ENCODE measurements around the gene HMGA1. TPM values are rescaled to one million over a fixed set of nuclear protein-coding genes. Genes with fewer than 3 reads are reported as not detected.

The HMGA1 gene
- total and polyA plus RNA-seq, 2 of the 13 experiments (the other 11 are each of a cell fraction or from before 2014, with no cell fraction given) = 117 to 145 TPM

DNA sequence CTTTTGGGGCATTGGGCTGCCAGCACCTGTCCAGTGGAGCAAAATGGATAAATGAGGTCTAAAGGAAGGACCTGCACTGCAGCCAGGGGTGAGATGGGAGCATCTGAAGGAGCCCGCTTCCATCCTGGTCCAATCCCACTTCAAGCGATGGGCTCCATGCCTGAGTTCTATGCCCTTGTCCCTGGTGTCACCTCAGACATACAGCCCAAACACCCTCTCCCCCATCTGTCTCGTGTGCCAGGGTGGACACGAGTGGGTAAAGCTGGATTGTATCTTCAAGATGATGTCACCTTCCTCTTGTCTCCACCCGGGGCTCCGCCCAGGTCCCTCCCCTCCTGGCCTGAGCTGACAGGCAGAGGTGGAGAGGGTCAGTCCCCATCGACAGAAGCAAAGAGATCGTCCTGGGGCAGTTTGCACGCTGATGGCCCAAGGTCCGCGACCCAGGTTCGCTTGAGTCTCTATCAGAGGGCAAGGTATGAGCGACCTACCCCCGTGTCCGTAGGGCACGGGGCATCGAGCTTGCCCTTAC, 11.6 kb downstream of the HMGA1 start (continued):
- TF ChIP-seq, protein P1, sequence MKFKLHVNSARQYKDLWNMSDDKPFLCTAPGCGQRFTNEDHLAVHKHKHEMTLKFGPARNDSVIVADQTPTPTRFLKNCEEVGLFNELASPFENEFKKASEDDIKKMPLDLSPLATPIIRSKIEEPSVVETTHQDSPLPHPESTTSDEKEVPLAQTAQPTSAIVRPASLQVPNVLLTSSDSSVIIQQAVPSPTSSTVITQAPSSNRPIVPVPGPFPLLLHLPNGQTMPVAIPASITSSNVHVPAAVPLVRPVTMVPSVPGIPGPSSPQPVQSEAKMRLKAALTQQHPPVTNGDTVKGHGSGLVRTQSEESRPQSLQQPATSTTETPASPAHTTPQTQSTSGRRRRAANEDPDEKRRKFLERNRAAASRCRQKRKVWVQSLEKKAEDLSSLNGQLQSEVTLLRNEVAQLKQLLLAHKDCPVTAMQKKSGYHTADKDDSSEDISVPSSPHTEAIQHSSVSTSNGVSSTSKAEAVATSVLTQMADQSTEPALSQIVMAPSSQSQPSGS (CRISPR knock-in tag; IDR thresholded peaks at IDR 0.05) = no peak; the same call in 1 of the 2 replicates
- peak; percentile 67; the same call in 1 of the 2 replicates for TF ChIP-seq REL (CRISPR knock-in tag; conservative IDR thresholded peaks at IDR 0.05)
- TF ChIP-seq HDAC1 (CRISPR knock-in tag; IDR thresholded peaks at IDR 0.05) = no peak
- TF ChIP-seq, protein P2, sequence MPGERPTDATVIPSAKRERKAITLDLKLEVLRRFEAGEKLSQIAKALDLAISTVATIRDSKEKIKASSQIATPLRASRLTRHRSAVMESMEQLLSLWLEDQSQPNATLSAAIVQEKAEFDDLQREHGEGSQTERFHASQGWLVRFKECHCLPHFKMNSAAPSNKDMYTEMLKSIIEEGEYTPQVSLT (CRISPR knock-in tag; IDR thresholded peaks at IDR 0.05; ENCODE audit: borderline replicate concordance, low read depth) = no peak
- TF ChIP-seq CBFB (CRISPR knock-in tag; IDR thresholded peaks at IDR 0.05) = no peak; the same call in 1 of the 2 replicates
- TF ChIP-seq, protein P3, sequence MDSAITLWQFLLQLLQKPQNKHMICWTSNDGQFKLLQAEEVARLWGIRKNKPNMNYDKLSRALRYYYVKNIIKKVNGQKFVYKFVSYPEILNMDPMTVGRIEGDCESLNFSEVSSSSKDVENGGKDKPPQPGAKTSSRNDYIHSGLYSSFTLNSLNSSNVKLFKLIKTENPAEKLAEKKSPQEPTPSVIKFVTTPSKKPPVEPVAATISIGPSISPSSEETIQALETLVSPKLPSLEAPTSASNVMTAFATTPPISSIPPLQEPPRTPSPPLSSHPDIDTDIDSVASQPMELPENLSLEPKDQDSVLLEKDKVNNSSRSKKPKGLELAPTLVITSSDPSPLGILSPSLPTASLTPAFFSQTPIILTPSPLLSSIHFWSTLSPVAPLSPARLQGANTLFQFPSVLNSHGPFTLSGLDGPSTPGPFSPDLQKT (CRISPR knock-in tag; IDR thresholded peaks at IDR 0.05; ENCODE audit: borderline replicate concordance) = no peak
- no peak for TF ChIP-seq POLR2A (IDR thresholded peaks at IDR 0.05; ENCODE audit: insufficient read depth in 1 of 2, low read depth in 2 of 2, low read length in 2 of 2)
- no peak for TF ChIP-seq ZSCAN21 (CRISPR knock-in tag; IDR thresholded peaks at IDR 0.05; ENCODE audit: borderline replicate concordance)
- no peak for TF ChIP-seq ZC3H4 (CRISPR knock-in tag; IDR thresholded peaks at IDR 0.05; ENCODE audit: borderline replicate concordance)
- no peak for TF ChIP-seq SCMH1 (CRISPR knock-in tag; IDR thresholded peaks at IDR 0.05; ENCODE audit: borderline replicate concordance)
- no peak for TF ChIP-seq ZNF253 (CRISPR knock-in tag; IDR thresholded peaks at IDR 0.05; ENCODE audit: borderline replicate concordance)
- TF ChIP-seq MAF1 (CRISPR knock-in tag; IDR thresholded peaks at IDR 0.05; ENCODE audit: borderline replicate concordance) = no peak
- no peak for TF ChIP-seq CREM (IDR thresholded peaks at IDR 0.05)
- TF ChIP-seq CREM (CRISPR knock-in tag; IDR thresholded peaks at IDR 0.05) = no peak
- no peak for TF ChIP-seq ZNF382 (CRISPR knock-in tag; IDR thresholded peaks at IDR 0.05; ENCODE audit: borderline replicate concordance)
- TF ChIP-seq SRF (IDR thresholded peaks at IDR 0.05; ENCODE audit: low read depth, low read length) = no peak
- no peak for TF ChIP-seq ZNF224 (CRISPR knock-in tag; IDR thresholded peaks at IDR 0.05)
- no peak for TF ChIP-seq HHEX (CRISPR knock-in tag; IDR thresholded peaks at IDR 0.05)
- TF ChIP-seq, protein P4, sequence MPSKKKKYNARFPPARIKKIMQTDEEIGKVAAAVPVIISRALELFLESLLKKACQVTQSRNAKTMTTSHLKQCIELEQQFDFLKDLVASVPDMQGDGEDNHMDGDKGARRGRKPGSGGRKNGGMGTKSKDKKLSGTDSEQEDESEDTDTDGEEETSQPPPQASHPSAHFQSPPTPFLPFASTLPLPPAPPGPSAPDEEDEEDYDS (CRISPR knock-in tag; IDR thresholded peaks at IDR 0.05) = no peak
- 0 out of 2 replicates have a peak, but pooled peaks have one; percentile 5 for TF ChIP-seq ZNF234 (CRISPR knock-in tag; conservative IDR thresholded peaks at IDR 0.05)
- peak; percentile 7; the same call in 1 of the 2 replicates for TF ChIP-seq CBX5 (CRISPR knock-in tag; IDR thresholded peaks at IDR 0.05; ENCODE audit: borderline replicate concordance)
- TF ChIP-seq GATAD1 (CRISPR knock-in tag; IDR thresholded peaks at IDR 0.05) = no peak
- TF ChIP-seq, protein P5, sequence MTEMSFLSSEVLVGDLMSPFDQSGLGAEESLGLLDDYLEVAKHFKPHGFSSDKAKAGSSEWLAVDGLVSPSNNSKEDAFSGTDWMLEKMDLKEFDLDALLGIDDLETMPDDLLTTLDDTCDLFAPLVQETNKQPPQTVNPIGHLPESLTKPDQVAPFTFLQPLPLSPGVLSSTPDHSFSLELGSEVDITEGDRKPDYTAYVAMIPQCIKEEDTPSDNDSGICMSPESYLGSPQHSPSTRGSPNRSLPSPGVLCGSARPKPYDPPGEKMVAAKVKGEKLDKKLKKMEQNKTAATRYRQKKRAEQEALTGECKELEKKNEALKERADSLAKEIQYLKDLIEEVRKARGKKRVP (CRISPR knock-in tag; IDR thresholded peaks at IDR 0.05) = no peak
- TF ChIP-seq ZNF790 (CRISPR knock-in tag; IDR thresholded peaks at IDR 0.05; ENCODE audit: borderline replicate concordance) = no peak
- TF ChIP-seq ZNF121 (CRISPR knock-in tag; IDR thresholded peaks at IDR 0.05) = peak; percentile 68; the same call in 1 of the 2 replicates
- no peak for TF ChIP-seq YY1 (IDR thresholded peaks at IDR 0.05; ENCODE audit: insufficient read depth, insufficient replicate concordance, low read depth, low read length)
- no peak for TF ChIP-seq ZFY (CRISPR knock-in tag; IDR thresholded peaks at IDR 0.05)
- no peak for TF ChIP-seq ZNF510 (CRISPR knock-in tag; IDR thresholded peaks at IDR 0.05; ENCODE audit: low read depth)
- no peak for TF ChIP-seq FOXK2 (IDR thresholded peaks at IDR 0.05)

Measured in HepG2 (cell line).